SH-SY5Y (cell line): ENCODE data around the gene MCTP2.

Experiments used
- GATA2 ChIP-seq: IDR thresholded peaks from 2 replicates; pipeline ENCODE4 v1.6.1; 2011; ENCODE audit warnings: mild to moderate bottlenecking, low read depth, low read length
- GATA3 ChIP-seq: IDR thresholded peaks from 2 replicates; pipeline ENCODE4 v1.6.1; 2011; ENCODE audit warnings: low read depth, mild to moderate bottlenecking, low read length, moderate library complexity

- no peak for TF ChIP-seq GATA2
- no peak for TF ChIP-seq GATA3
Measured at GRCh38 chr15:94478763-94479162, 247.4 kb downstream of the MCTP2 start.
